H1 (cell line): ENCODE data around the gene CNDP1. TPM values are rescaled to one million over a fixed set of nuclear protein-coding genes. Genes with fewer than 3 reads are reported as not detected.

ENCODE experiments used
- CTCF ChIA-PET: fragments of 300-600 bp; sonication (Branson Sonifier 250); formaldehyde crosslinking; loops from one replicate; lab custom pipeline; 2021; ENCODE audit not compliant: partially characterized antibody; lab: Charles Lee
- POLR2A ChIA-PET: fragments of 300-600 bp; sonication (Branson Sonifier 250); formaldehyde crosslinking; loops from one replicate; lab custom pipeline; 2021; ENCODE audit warnings: inconsistent platforms; ENCODE audit not compliant: partially characterized antibody; lab: Charles Lee
- DNase-seq, 2 experiments: peaks; one replicate each; pipeline versions ENCODE4 v3.0.0 to v3.0.0-alpha.2; 2010 to 2022; ENCODE audit warnings: low spot score in 2 of 2, low read depth in 1 of 2, mixed read lengths in 1 of 2
- FAIRE-seq: peaks from 2 replicates; lab custom pipeline; 2011; peaks lifted over from hg19 to GRCh38; lab: Jason Lieb, UNC
- H2AFZ ChIP-seq: 2 replicates; pipeline ENCODE4 v1.8.1; 2012; ENCODE audit warnings: low read length, inconsistent platforms
- H2AK5ac ChIP-seq: 2 replicates; pipeline ENCODE4 v1.6.1; 2013; ENCODE audit warnings: low read depth, low read length
- H2BK120ac ChIP-seq: replicated peaks from 2 replicates; pipeline ENCODE3; 2013; ENCODE audit warnings: low read depth, low read length, inconsistent platforms
- H2BK12ac ChIP-seq: 2 replicates; pipeline ENCODE4 v1.6.1; 2013; ENCODE audit warnings: low read depth, low read length
- H2BK15ac ChIP-seq: 2 replicates; pipeline ENCODE4 v1.6.1; 2013; ENCODE audit warnings: low read length
- H2BK20ac ChIP-seq: 2 replicates; pipeline ENCODE4 v1.6.1; 2013; ENCODE audit warnings: low read length
- H2BK5ac ChIP-seq: 2 replicates; pipeline ENCODE4 v1.6.1; 2013; ENCODE audit warnings: low read depth, low read length
- H3K14ac ChIP-seq: 2 replicates; pipeline ENCODE4 v1.6.1; 2013; ENCODE audit warnings: inconsistent platforms; ENCODE audit not compliant: insufficient read length
- H3K18ac ChIP-seq: 2 replicates; pipeline ENCODE4 v1.6.1; 2013; ENCODE audit warnings: low read length; ENCODE audit errors: extremely low read depth
- H3K23ac ChIP-seq: 2 replicates; pipeline ENCODE4 v1.6.1; 2013; ENCODE audit warnings: inconsistent platforms; ENCODE audit not compliant: insufficient read length
- H3K23me2 ChIP-seq: 2 replicates; pipeline ENCODE4 v1.6.1; 2013; ENCODE audit warnings: low read depth, low read length
- H3K27ac ChIP-seq: 2 replicates; pipeline ENCODE4 v1.6.1; 2011; ENCODE audit warnings: low read depth, low read length, inconsistent platforms
- H3K27me3 ChIP-seq, 4 experiments: replicated peaks in 1 of 4; 1 replicate in 1 of 4; 2 replicates in 3 of 4; pipeline versions ENCODE4 v1.6.1 to v1.8.1; 2011 to 2013; ENCODE audit warnings: low read length in 3 of 4, mild to moderate bottlenecking in 3 of 4, inconsistent platforms in 2 of 4, mixed read lengths in 2 of 4, moderate library complexity in 1 of 4; ENCODE audit not compliant: control insufficient read depth in 3 of 4, insufficient read depth in 3 of 4; ENCODE audit errors: extremely low read depth in 1 of 4
- H3K36me3 ChIP-seq, 4 experiments: 2 replicates each; pipeline versions ENCODE4 v1.6.1 to v1.8.1; 2011 to 2013; ENCODE audit warnings: mild to moderate bottlenecking in 4 of 4, low read length in 3 of 4, moderate library complexity in 2 of 4, control low read depth in 1 of 4, inconsistent platforms in 1 of 4; ENCODE audit not compliant: insufficient read depth in 4 of 4, control insufficient read depth in 2 of 4
- H3K4ac ChIP-seq: replicated peaks from 2 replicates; pipeline ENCODE3; 2013; ENCODE audit warnings: low read length, low read depth, mixed read lengths, inconsistent platforms; ENCODE audit not compliant: insufficient read length
- H3K4me1 ChIP-seq, 4 experiments: replicated peaks in 1 of 4; 1 replicate in 1 of 4; 2 replicates in 3 of 4; pipeline versions ENCODE4 v1.6.1 to v1.8.1; 2011 to 2013; ENCODE audit warnings: low read length in 3 of 4, inconsistent platforms in 2 of 4, mixed read lengths in 1 of 4; ENCODE audit not compliant: insufficient read depth in 4 of 4, control insufficient read depth in 3 of 4
- H3K4me2 ChIP-seq, 2 experiments: 2 replicates each; pipeline versions ENCODE4 v1.6.1 to v1.8.1; 2011 to 2013; ENCODE audit warnings: low read depth in 2 of 2, low read length in 2 of 2, control low read depth in 1 of 2, inconsistent platforms in 1 of 2, mild to moderate bottlenecking in 1 of 2; ENCODE audit not compliant: insufficient read depth in 1 of 2
- H3K4me3 ChIP-seq, 4 experiments: fragments of 200-600, 300-600 bp in 1 of 4; sonication (generic), shearing (Covaris generic), sonication (Bioruptor Twin) in 1 of 4; 2 replicates each; pipeline versions ENCODE4 v1.5.1 to v1.8.1; 2011 to 2016; ENCODE audit warnings: low read length in 4 of 4, low read depth in 3 of 4, control low read depth in 2 of 4, inconsistent platforms in 2 of 4, mild to moderate bottlenecking in 2 of 4, mixed read lengths in 1 of 4, moderate library complexity in 1 of 4; ENCODE audit not compliant: insufficient read depth in 2 of 4; ENCODE audit errors: extremely low read depth in 1 of 4
- H3K56ac ChIP-seq: replicated peaks from 2 replicates; pipeline ENCODE3; 2013; ENCODE audit warnings: low read depth, mild to moderate bottlenecking, mixed read lengths, low read length, inconsistent platforms; ENCODE audit not compliant: insufficient read length
- H3K79me1 ChIP-seq: 2 replicates; pipeline ENCODE4 v1.6.1; 2013; ENCODE audit warnings: low read depth, low read length, control low read depth
- H3K79me2 ChIP-seq, 2 experiments: 2 replicates each; pipeline versions ENCODE4 v1.6.1 to v1.8.1; 2012 to 2013; ENCODE audit warnings: low read length in 2 of 2, mild to moderate bottlenecking in 2 of 2, inconsistent platforms in 1 of 2; ENCODE audit not compliant: insufficient read depth in 2 of 2, control insufficient read depth in 1 of 2
- H3K9ac ChIP-seq, 4 experiments: replicated peaks in 1 of 4; 1 replicate in 1 of 4; 2 replicates in 3 of 4; pipeline versions ENCODE4 v1.6.1 to v1.8.1; 2011 to 2013; ENCODE audit warnings: low read depth in 3 of 4, low read length in 3 of 4, control low read depth in 2 of 4, mild to moderate bottlenecking in 2 of 4, moderate library complexity in 2 of 4, inconsistent platforms in 1 of 4; ENCODE audit errors: extremely low read depth in 1 of 4
- H3K9me3 ChIP-seq, 2 experiments: 2 replicates each; pipeline versions ENCODE4 v1.6.1 to v1.8.1; 2012 to 2013; ENCODE audit warnings: mild to moderate bottlenecking in 2 of 2, moderate library complexity in 2 of 2, control low read depth in 1 of 2, inconsistent platforms in 1 of 2, low read depth in 1 of 2, low read length in 1 of 2, mixed read lengths in 1 of 2; ENCODE audit not compliant: insufficient read depth in 2 of 2
- H4K20me1 ChIP-seq, 2 experiments: replicated peaks in 1 of 2; 2 replicates each; pipeline versions ENCODE3 to v1.8.1; 2011 to 2013; ENCODE audit warnings: inconsistent platforms in 2 of 2, low read length in 2 of 2, mild to moderate bottlenecking in 1 of 2; ENCODE audit not compliant: insufficient read depth in 2 of 2, control insufficient read depth in 1 of 2
- H4K5ac ChIP-seq: 2 replicates; pipeline ENCODE4 v1.6.1; 2013; ENCODE audit warnings: low read length, low read depth, mixed read lengths, inconsistent platforms; ENCODE audit not compliant: insufficient read length
- H4K8ac ChIP-seq: 2 replicates; pipeline ENCODE4 v1.8.0; 2013; ENCODE audit warnings: mild to moderate bottlenecking, moderate library complexity, low read length, inconsistent platforms; ENCODE audit not compliant: insufficient read depth; ENCODE audit errors: extremely low read depth
- H4K91ac ChIP-seq: replicated peaks from 2 replicates; pipeline ENCODE3; 2013; ENCODE audit warnings: low read length, mixed read lengths, inconsistent platforms; ENCODE audit not compliant: insufficient read length
- CHD2 ChIP-seq: IDR thresholded peaks from 2 replicates; pipeline ENCODE4 v1.6.1; 2012; ENCODE audit warnings: low read length, improper control_type of control experiment
- EZH2 ChIP-seq: fragments of 200-600 bp; sonication (generic); IDR thresholded peaks from 2 replicates; pipeline ENCODE4 v1.7.1; 2012; ENCODE audit warnings: low read depth, mild to moderate bottlenecking, moderate library complexity, low read length, inconsistent platforms; ENCODE audit not compliant: severe bottlenecking
- JUN ChIP-seq: IDR thresholded peaks from 2 replicates; pipeline ENCODE4 v1.6.1; 2011; ENCODE audit warnings: low read depth, mild to moderate bottlenecking, improper control_type of control experiment, low read length
- KDM4A ChIP-seq: IDR thresholded peaks from one replicate; pipeline ENCODE4 v1.7.1; 2012; ENCODE audit warnings: low read depth, mild to moderate bottlenecking, moderate library complexity, low read length, inconsistent platforms; ENCODE audit not compliant: severe bottlenecking
- NANOG ChIP-seq: IDR thresholded peaks from 2 replicates; pipeline ENCODE4 v1.6.1; 2011; ENCODE audit warnings: low read length, low read depth, mild to moderate bottlenecking, inconsistent platforms; ENCODE audit not compliant: insufficient read depth, poor library complexity, severe bottlenecking
- RNF2 ChIP-seq: fragments of 200-900, 300-1000 bp; sonication (generic); IDR thresholded peaks from 2 replicates; pipeline ENCODE4 v1.7.1; 2016; ENCODE audit warnings: borderline replicate concordance, low read depth, mild to moderate bottlenecking, antibody characterized with exemption, low read length; ENCODE audit not compliant: poor library complexity, severe bottlenecking; ENCODE audit errors: missing control alignments
- SAP30 ChIP-seq: fragments of 300-600 bp; sonication (generic); IDR thresholded peaks from 2 replicates; pipeline ENCODE4 v1.7.1; 2012; ENCODE audit warnings: low read length, moderate library complexity, mild to moderate bottlenecking, inconsistent platforms; ENCODE audit not compliant: insufficient read depth, insufficient replicate concordance
- TCF12 ChIP-seq: IDR thresholded peaks from 2 replicates; pipeline ENCODE4 v1.6.1; 2011; ENCODE audit warnings: low read depth, mild to moderate bottlenecking, low read length
- USF2 ChIP-seq: IDR thresholded peaks from 2 replicates; pipeline ENCODE4 v1.6.1; 2011; ENCODE audit warnings: low read length, improper control_type of control experiment
- YY1 ChIP-seq: IDR thresholded peaks from 2 replicates; pipeline ENCODE4 v1.6.1; 2011; ENCODE audit warnings: low read depth, mild to moderate bottlenecking, low read length
- WGBS, 2 experiments: shearing (Covaris generic) in 1 of 2; methylation state at CpG; one replicate each; pipeline versions ENCODE4 v1.1.6 to v1.1.7; 2013 to 2015; ENCODE audit warnings: low lambda C conversion rate in 2 of 2, mixed read lengths in 2 of 2, inconsistent platforms in 1 of 2, low coverage in 1 of 2, missing lambda C conversion rate in 1 of 2; ENCODE audit not compliant: insufficient replicate concordance in 2 of 2, insufficient coverage in 1 of 2, insufficient read length in 1 of 2; ENCODE audit errors: extremely low coverage in 1 of 2, missing lambda C conversion rate in 1 of 2; 5-methylcytosine and 5-hydroxymethylcytosine counted together
- polyA plus RNA-seq, 7 experiments: library from polyadenylated mRNA; depleted of rRNA in 3 of 7; stranded (reverse) in 5 of 7; unstranded in 2 of 7; fragments of >200 nt in 5 of 7; fragments of 200-250 nt in 2 of 7; gene quantifications; 1 replicate in 5 of 7; 2 replicates in 1 of 7; 4 replicates in 1 of 7; pipeline versions ENCODE4 v1.2.1 to v1.2.3, GENCODE V29; 2011 to 2013; ENCODE audit warnings: missing spikeins in 2 of 7, mixed read lengths in 2 of 7
- total RNA-seq: library from RNA; stranded (reverse); fragmentation: NEBNext Ultra II Directional; extraction: Animal tissue kit (Norgen Biotek cat#: 25700); gene quantifications from 2 replicates; pipeline ENCODE4 v1.2.1, GENCODE V29; 2021

The CNDP1 gene
- total and polyA plus RNA-seq, 2 of the 8 experiments (the other 6 are each of a cell fraction or from before 2014, with no cell fraction given) = 0.09 TPM; not detected in 1

DNA sequence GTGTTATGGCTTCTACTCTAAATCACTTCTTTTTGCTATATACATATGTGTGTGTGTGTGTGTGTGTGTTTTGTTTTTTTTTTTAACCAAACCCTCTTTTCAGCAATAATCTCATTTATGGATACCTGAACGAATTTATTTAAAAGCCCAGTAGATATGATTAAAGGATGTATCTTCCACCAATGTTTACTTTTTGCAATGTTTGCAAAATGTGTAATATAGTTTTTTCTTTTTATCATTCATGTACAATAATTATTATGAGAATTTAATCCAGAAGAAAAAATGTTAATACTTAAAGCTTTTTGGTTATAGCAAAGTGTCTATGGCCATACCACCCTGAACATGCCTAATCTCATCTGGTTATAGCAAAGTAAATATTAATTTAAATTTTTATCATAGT, 39.8 kb upstream of the CNDP1 start:
- no peak overlapping the region for H3K4ac ChIP-seq
- no peak overlapping the region for H4K5ac ChIP-seq
- H3K4me1 ChIP-seq = peaks cover 2 to 14% (median 5%) of the 10 kb centered on the region in 4 experiments; a peak in 5 of 7 replicates
- peaks cover 0 to 9% of the 10 kb centered on the region in 2 experiments for H4K20me1 ChIP-seq
- H2AK5ac ChIP-seq = no peak overlapping the region
- FAIRE-seq (no peak), DNase-seq (no peak)
- H3K79me2 ChIP-seq = peaks cover 19 to 31% of the 10 kb centered on the region in 2 experiments
- POLR2A ChIA-PET = interaction anchor here (1.5 kb wide), 1 partner anchor 148 kb away, joined by 4 read pairs; no protein-coding TSS in a partner anchor
- H3K27me3 ChIP-seq = no peaks in the 10 kb centered on the region
- H3K4me3 ChIP-seq = no peak overlapping the region
- no peak overlapping the region for H4K91ac ChIP-seq
- no peak overlapping the region for H3K9ac ChIP-seq
- no peak overlapping the region for H2AFZ ChIP-seq
- no peak overlapping the region for H2BK12ac ChIP-seq
- H3K9me3 ChIP-seq = no peaks in the 10 kb centered on the region
- H3K23ac ChIP-seq = no peak overlapping the region
- H3K27ac ChIP-seq = no peak overlapping the region
- H3K23me2 ChIP-seq = peaks cover 2% of the 10 kb centered on the region; the same call in 1 of the 2 replicates
- CTCF ChIA-PET = interaction anchor here (7.4 kb wide), 1 partner anchor 142 kb away, joined by 98 read pairs; no protein-coding TSS in a partner anchor
- H3K36me3 ChIP-seq = no peaks in the 10 kb centered on the region
- no peak overlapping the region for H4K8ac ChIP-seq
- H2BK20ac ChIP-seq = no peak overlapping the region
- no peak overlapping the region for H2BK5ac ChIP-seq
- no peak overlapping the region for H3K18ac ChIP-seq
- no peak overlapping the region for H2BK120ac ChIP-seq
- TF ChIP-seq CHD2 (no peak), SAP30 (no peak), YY1 (no peak), USF2 (no peak), RNF2 (no peak), TCF12 (no peak), JUN (no peak), EZH2 (no peak), KDM4A (no peak), NANOG (no peak)
- TF ChIP-seq, all 59 proteins: peak for 0
- Histone ChIP-seq H3K4me2 (no peak overlapping the region), H3K56ac (no peak overlapping the region), H2BK15ac (no peak overlapping the region), H3K14ac (no peak overlapping the region), H3K79me1 (peaks cover 9% of the 10 kb centered on the region; the same call in 1 of the 2 replicates)
- WGBS, 2 experiments = 79% methylated on average over 1 of the region's 1 CpG; no CpG with 5 or more reads in 1 of the 2 experiments
